Measurements from ENCODE around the gene PCBP3.
"Not testable (repeated sequence)": the region's sequence is repeated elsewhere in the genome, so short reads cannot be mapped to it uniquely, and the experiment has no call there.

GRCh38 chr21:45612665-45613019 lies 30.9 kb upstream of the PCBP3 start:
- TF ChIP-seq POLR2A, CTCF (IDR thresholded peaks at IDR 0.05): not testable (repeated sequence)
